ENCODE data around the gene PLRG1. TPM values are rescaled to one million over a fixed set of nuclear protein-coding genes. Genes with fewer than 3 reads are reported as not detected.

The PLRG1 gene
- polyA plus RNA-seq, 1 experiment, result 98.6 TPM

- no peaks in the 10 kb centered on the region for H3K36me3 ChIP-seq (ENCODE audit: control insufficient read depth, insufficient read depth, low read length)
- DNase-seq (ENCODE audit: low read depth), result no peak
- TF ChIP-seq CTCF (IDR thresholded peaks at IDR 0.05; ENCODE audit: insufficient read depth, low read depth, low read length), result no peak
- no peak overlapping the region for H3K4me3 ChIP-seq (ENCODE audit: low read depth, low read length)
- POLR2A ChIA-PET, result interaction anchor here (0.6 kb wide), 1 partner anchor 884 kb away, joined by 3 read pairs; no protein-coding TSS in a partner anchor
- CTCF ChIA-PET, result no interaction called here
- no peaks in the 10 kb centered on the region for H3K27me3 ChIP-seq (ENCODE audit: control insufficient read depth, insufficient read depth, low read length)
Observed at GRCh38 chr4:154529728-154530519, 20.3 kb downstream of the PLRG1 start.

GRCh38 chr4:154528869-154529268, 21.3 kb downstream of the PLRG1 start:
- TF ChIP-seq CTCF (IDR thresholded peaks at IDR 0.05; ENCODE audit: insufficient read depth, low read depth, low read length), result no peak
- DNase-seq (ENCODE audit: low read depth), result no peak
- CTCF ChIA-PET, result interaction anchor here (0.8 to 0.9 kb wide), 2 partner anchors 22 to 25 kb away, joined by 3 read pairs; no protein-coding TSS in a partner anchor
- Histone ChIP-seq H3K27me3 (ENCODE audit: control insufficient read depth, insufficient read depth, low read length) (no peaks in the 10 kb centered on the region; the same call in 1 of the 2 replicates), H3K36me3 (ENCODE audit: control insufficient read depth, insufficient read depth, low read length) (no peaks in the 10 kb centered on the region), H3K4me3 (ENCODE audit: low read depth, low read length) (no peak overlapping the region)
- POLR2A ChIA-PET, result no interaction called here

- ChIA-PET CTCF (no interaction called here), POLR2A (no interaction called here)
- H3K27me3 ChIP-seq (ENCODE audit: control insufficient read depth, insufficient read depth, low read length), result no peaks in the 10 kb centered on the region; the same call in 1 of the 2 replicates
- H3K4me3 ChIP-seq (ENCODE audit: low read depth, low read length), result no peak overlapping the region
- no peak for DNase-seq (ENCODE audit: low read depth)
- TF ChIP-seq CTCF (IDR thresholded peaks at IDR 0.05; ENCODE audit: insufficient read depth, low read depth, low read length), result no peak
- H3K36me3 ChIP-seq (ENCODE audit: control insufficient read depth, insufficient read depth, low read length), result no peaks in the 10 kb centered on the region
Observed at GRCh38 chr4:154527308-154527707, 22.9 kb downstream of the PLRG1 start.

- no peak for TF ChIP-seq CTCF (IDR thresholded peaks at IDR 0.05; ENCODE audit: insufficient read depth, low read depth, low read length)
- ChIA-PET POLR2A (no interaction called here), CTCF (no interaction called here)
- DNase-seq (ENCODE audit: low read depth), result no peak
- no peak overlapping the region for H3K4me3 ChIP-seq (ENCODE audit: low read depth, low read length)
- no peaks in the 10 kb centered on the region; the same call in 1 of the 2 replicates for H3K27me3 ChIP-seq (ENCODE audit: control insufficient read depth, insufficient read depth, low read length)
- H3K36me3 ChIP-seq (ENCODE audit: control insufficient read depth, insufficient read depth, low read length), result no peaks in the 10 kb centered on the region
Observed at GRCh38 chr4:154526151-154526550, 24.0 kb downstream of the PLRG1 start.

GRCh38 chr4:154521607-154522006, 28.6 kb downstream of the PLRG1 start:
- CTCF ChIA-PET, result no interaction called here
- no peaks in the 10 kb centered on the region; the same call in 1 of the 2 replicates for H3K27me3 ChIP-seq (ENCODE audit: control insufficient read depth, insufficient read depth, low read length)
- no peaks in the 10 kb centered on the region for H3K36me3 ChIP-seq (ENCODE audit: control insufficient read depth, insufficient read depth, low read length)
- POLR2A ChIA-PET, result no interaction called here
- H3K4me3 ChIP-seq (ENCODE audit: low read depth, low read length), result no peak overlapping the region
- no peak for DNase-seq (ENCODE audit: low read depth)
- no peak for TF ChIP-seq CTCF (IDR thresholded peaks at IDR 0.05; ENCODE audit: insufficient read depth, low read depth, low read length)
